Metanephros (tissue), 1 donor: ENCODE data around the gene MAP3K14. TPM values are rescaled to one million over a fixed set of nuclear protein-coding genes. Genes with fewer than 3 reads are reported as not detected.

Experiments
- total RNA-seq: library from RNA; depleted of rRNA; stranded (reverse); fragments of >200 nt; gene quantifications from one replicate; pipeline ENCODE4 v1.2.3, GENCODE V29; 2014

MAP3K14 gene
- total RNA-seq: 7.5 TPM

DNA sequence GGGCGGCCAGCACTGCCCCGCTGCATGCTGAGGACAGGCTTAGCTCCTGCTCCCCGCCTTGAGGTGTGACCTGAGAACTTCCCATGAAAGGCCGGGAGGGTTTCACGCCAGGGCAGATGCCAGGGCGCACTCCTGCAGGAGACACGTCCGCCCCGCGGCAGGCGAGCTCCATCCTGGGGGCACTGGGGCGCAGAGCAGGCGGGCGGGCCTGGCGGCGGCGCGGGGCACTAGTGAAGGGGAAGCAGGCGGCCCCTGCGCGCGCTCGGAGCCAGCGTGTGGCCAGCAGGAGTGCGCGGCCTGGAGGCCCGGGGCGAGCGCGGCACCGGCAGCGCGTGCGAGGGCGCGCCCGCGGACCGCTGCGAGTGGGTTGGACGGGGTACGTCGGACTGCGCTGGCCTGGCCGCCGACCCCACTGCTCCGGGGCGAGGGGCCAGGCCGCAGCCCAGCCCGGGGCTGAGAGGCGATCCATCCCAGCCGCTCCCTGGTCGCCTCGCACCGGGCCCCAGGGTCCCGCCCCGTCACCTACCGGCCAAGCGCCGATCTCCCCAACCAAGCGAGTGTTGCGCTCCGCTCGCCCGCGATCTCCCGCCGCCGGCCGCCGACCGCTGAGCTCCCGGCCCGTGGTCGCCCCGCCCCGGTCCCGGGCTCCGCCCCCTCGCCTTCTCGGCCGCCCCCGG lies at the start of gene MAP3K14:
MAP3K14 (minus strand) TSS at position 587 of the 677 bp plus-strand sequence. CDS start 26,275 bp downstream, outside the sequence.

DNA sequence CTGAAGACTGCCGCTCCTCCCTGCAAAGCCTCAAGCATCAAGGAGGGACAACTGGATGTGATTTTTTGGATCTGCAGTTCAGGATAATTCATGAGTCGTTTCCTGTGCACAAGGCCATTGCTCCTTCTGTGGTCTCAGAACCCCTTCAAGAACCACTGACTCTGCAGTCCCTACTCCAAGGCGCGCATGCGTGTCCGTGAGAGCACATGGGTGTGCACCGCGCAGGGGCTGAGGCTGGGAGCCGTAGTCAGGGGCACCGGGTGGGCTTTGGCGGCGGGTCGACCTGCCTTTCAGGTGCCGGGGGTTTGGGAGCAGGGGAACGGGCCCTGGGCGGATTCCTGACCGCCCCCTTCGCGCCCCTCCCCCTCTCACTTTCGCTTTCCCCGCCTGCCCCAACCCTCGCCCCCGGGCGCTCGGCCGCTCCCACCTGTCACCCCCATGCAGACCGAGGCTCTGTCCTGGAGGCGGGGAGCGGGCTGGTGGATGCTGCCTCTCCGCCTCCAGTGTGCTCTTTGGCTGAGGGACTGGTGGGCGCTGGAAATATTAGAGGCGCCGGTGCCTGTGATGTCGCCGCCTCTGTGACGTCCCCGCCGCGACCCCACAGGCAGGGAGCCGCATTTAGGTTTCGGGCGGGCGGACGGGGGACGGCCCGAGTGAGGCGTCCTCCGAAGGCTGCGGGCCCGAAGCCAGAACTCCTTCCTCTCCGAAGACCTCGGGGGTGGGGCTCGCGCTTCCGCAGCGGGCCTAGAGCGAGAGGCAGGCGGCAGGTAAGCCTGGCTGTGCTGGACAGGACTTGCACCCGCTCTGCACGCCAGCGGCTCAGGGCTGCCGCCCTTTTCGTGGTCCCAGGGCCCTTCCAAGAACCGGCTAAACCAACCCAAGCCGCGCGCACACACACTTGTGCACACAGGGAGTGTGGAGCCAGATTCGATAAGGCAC lies 55.0 kb downstream of the MAP3K14 start, which contains the start of gene SPATA32:
SPATA32 (minus strand) TSS at position 518 of the 939 bp plus-strand sequence; CDS start at position 440, 78 bp downstream.

GRCh38 chr17:45221081-45222013 lies 95.5 kb downstream of the MAP3K14 start, which contains the start of gene FMNL1:
Gene FMNL1, plus strand, starts transcription at chr17:45221885. Its CDS starts 240 bp downstream, at chr17:45222125.

Other genes starting within 250 kb of the MAP3K14 start
- gene PLCD3, start 184.5 kb downstream of the MAP3K14 start, total RNA-seq: 20.2 TPM
- 11.5 TPM for gene ACBD4, start 181.3 kb downstream of the MAP3K14 start, total RNA-seq
- gene HEXIM1, start 168.5 kb downstream of the MAP3K14 start, total RNA-seq: 23.4 TPM
- 9.1 TPM for gene HEXIM2, start 155.1 kb downstream of the MAP3K14 start, total RNA-seq
- 15.3 TPM for gene FMNL1, start 95.1 kb downstream of the MAP3K14 start, total RNA-seq
- 0.12 TPM for gene SPATA32, start 54.9 kb downstream of the MAP3K14 start, total RNA-seq
- gene ARHGAP27, start 115.8 kb upstream of the MAP3K14 start, total RNA-seq: 30.8 TPM
- gene PLEKHM1, start 173.7 kb upstream of the MAP3K14 start, total RNA-seq: 20.7 TPM